Ectodermal cell (in vitro differentiated cells): ENCODE data around the gene TMEM106C.

Experiments used
- H3K27ac ChIP-seq: 2 replicates; pipeline ENCODE4 v1.7.0; 2013; ENCODE audit warnings: mild to moderate bottlenecking, low read depth, low read length; ENCODE audit not compliant: insufficient read depth, poor library complexity, severe bottlenecking
- H3K27me3 ChIP-seq: 2 replicates; pipeline ENCODE4 v1.7.0; 2013; ENCODE audit warnings: mild to moderate bottlenecking, low read length; ENCODE audit not compliant: insufficient read depth, control insufficient read depth, poor library complexity, severe bottlenecking
- H3K36me3 ChIP-seq: one replicate; pipeline ENCODE4 v1.7.0; 2013; ENCODE audit warnings: low read length; ENCODE audit not compliant: control insufficient read depth, insufficient read depth
- H3K4me1 ChIP-seq: one replicate; pipeline ENCODE4 v1.7.0; 2013; ENCODE audit warnings: low read length; ENCODE audit not compliant: control insufficient read depth, insufficient read depth
- H3K4me3 ChIP-seq: 2 replicates; pipeline ENCODE4 v1.7.0; 2013; ENCODE audit warnings: low read depth, low read length, control low read depth; ENCODE audit not compliant: insufficient read depth
- H3K9me3 ChIP-seq: 2 replicates; pipeline ENCODE4 v1.7.0; 2013; ENCODE audit warnings: mild to moderate bottlenecking, low read length, moderate library complexity; ENCODE audit not compliant: control insufficient read depth
- WGBS, 2 experiments: methylation state at CpG; one replicate each; pipeline ENCODE4 v1.1.7; 2013; ENCODE audit warnings: missing lambda C conversion rate in 2 of 2; 5-methylcytosine and 5-hydroxymethylcytosine counted together

Gene TMEM106C

GRCh38 chr12:48012070-48012469, 48.7 kb downstream of the TMEM106C start:
- Histone ChIP-seq H3K9me3 (no peaks in the 10 kb centered on the region), H3K36me3 (no peaks in the 10 kb centered on the region), H3K27ac (no peak overlapping the region), H3K27me3 (peaks cover 100% of the 10 kb centered on the region), H3K4me1 (peaks cover 3% of the 10 kb centered on the region), H3K4me3 (no peak overlapping the region)
- 72 to 74% methylated on average over 6 to 8 of the region's 8 CpGs for WGBS, 2 experiments

GRCh38 chr12:48013287-48013686, 49.9 kb downstream of the TMEM106C start:
- Histone ChIP-seq H3K4me3 (no peak overlapping the region), H3K27me3 (peaks cover 100% of the 10 kb centered on the region), H3K9me3 (no peaks in the 10 kb centered on the region), H3K27ac (no peak overlapping the region), H3K36me3 (no peaks in the 10 kb centered on the region), H3K4me1 (peaks cover 3% of the 10 kb centered on the region)
- 44 to 62% methylated on average over 1 to 2 of the region's 2 CpGs for WGBS, 2 experiments

GRCh38 chr12:48015129-48015528, 51.7 kb downstream of the TMEM106C start:
- H3K27ac ChIP-seq: no peak overlapping the region
- no peaks in the 10 kb centered on the region for H3K9me3 ChIP-seq
- 78 to 80% methylated on average over 1 of the region's 1 CpG for WGBS, 2 experiments
- H3K36me3 ChIP-seq: no peaks in the 10 kb centered on the region
- no peak overlapping the region for H3K4me3 ChIP-seq
- peaks cover 100% of the 10 kb centered on the region for H3K27me3 ChIP-seq
- peaks cover under 1% of the 10 kb centered on the region for H3K4me1 ChIP-seq

GRCh38 chr12:48015954-48016353, 52.6 kb downstream of the TMEM106C start:
- Histone ChIP-seq H3K4me3 (no peak overlapping the region), H3K27ac (no peak overlapping the region), H3K27me3 (peaks cover 97% of the 10 kb centered on the region), H3K9me3 (no peaks in the 10 kb centered on the region), H3K4me1 (peaks cover under 1% of the 10 kb centered on the region), H3K36me3 (no peaks in the 10 kb centered on the region)
- 86 to 88% methylated on average over 7 of the region's 7 CpGs for WGBS, 2 experiments

- Histone ChIP-seq H3K9me3 (no peaks in the 10 kb centered on the region), H3K27ac (no peak overlapping the region), H3K4me3 (no peak overlapping the region), H3K36me3 (no peaks in the 10 kb centered on the region), H3K4me1 (peaks cover 5% of the 10 kb centered on the region), H3K27me3 (peaks cover 95% of the 10 kb centered on the region)
- 53 to 55% methylated on average over 8 of the region's 8 CpGs for WGBS, 2 experiments
Measured at GRCh38 chr12:48016373-48017020, 53.1 kb downstream of the TMEM106C start.

GRCh38 chr12:48017496-48017895, 54.1 kb downstream of the TMEM106C start:
- H3K27ac ChIP-seq: no peak overlapping the region
- no peaks in the 10 kb centered on the region for H3K36me3 ChIP-seq
- H3K4me1 ChIP-seq: peaks cover 5% of the 10 kb centered on the region
- H3K4me3 ChIP-seq: no peak overlapping the region
- H3K27me3 ChIP-seq: peaks cover 95% of the 10 kb centered on the region
- H3K9me3 ChIP-seq: no peaks in the 10 kb centered on the region
- WGBS, 2 experiments: 52 to 68% methylated on average over 5 of the region's 5 CpGs

- H3K9me3 ChIP-seq: no peaks in the 10 kb centered on the region
- WGBS, 2 experiments: 83% methylated on average over 4 of the region's 4 CpGs
- no peak overlapping the region for H3K4me3 ChIP-seq
- H3K27ac ChIP-seq: no peak overlapping the region
- H3K27me3 ChIP-seq: peaks cover 95% of the 10 kb centered on the region
- H3K4me1 ChIP-seq: peaks cover 10% of the 10 kb centered on the region
- no peaks in the 10 kb centered on the region for H3K36me3 ChIP-seq
Measured at GRCh38 chr12:48017921-48018617, 54.7 kb downstream of the TMEM106C start.
